CD4-positive, alpha-beta memory T cell (primary cell): ENCODE data around the gene EEF1G. TPM values are rescaled to one million over a fixed set of nuclear protein-coding genes. Genes with fewer than 3 reads are reported as not detected.

Experiments used
- CTCF ChIA-PET: fragments of 350-600 bp; sonication (Branson Sonifier 250); formaldehyde crosslinking; loops from one replicate; lab custom pipeline; 2021; ENCODE audit warnings: inconsistent platforms; ENCODE audit not compliant: partially characterized antibody; lab: Charles Lee
- POLR2A ChIA-PET: fragments of 350-600 bp; sonication (Branson Sonifier 250); formaldehyde crosslinking; loops from one replicate; lab custom pipeline; 2021; ENCODE audit not compliant: partially characterized antibody; lab: Charles Lee
- DNase-seq, 5 donors: peaks; one replicate each; pipeline versions ENCODE4 v3.0.0 to v3.0.0-alpha.2; 2020 to 2022; ENCODE audit warnings: mixed read lengths in 1 of 5
- H3K27ac ChIP-seq: one replicate; pipeline ENCODE4 v1.7.0; 2013; ENCODE audit warnings: low read depth, low read length
- H3K27me3 ChIP-seq: 2 replicates; pipeline ENCODE4 v1.7.0; 2013; ENCODE audit warnings: mild to moderate bottlenecking, low read length, moderate library complexity; ENCODE audit not compliant: insufficient read depth
- H3K36me3 ChIP-seq: 2 replicates; pipeline ENCODE4 v1.7.0; 2013; ENCODE audit warnings: mild to moderate bottlenecking, low read length, moderate library complexity; ENCODE audit not compliant: insufficient read depth
- H3K4me1 ChIP-seq: 2 replicates; pipeline ENCODE4 v1.7.0; 2013; ENCODE audit warnings: mild to moderate bottlenecking, low read length, moderate library complexity; ENCODE audit not compliant: insufficient read depth
- H3K4me3 ChIP-seq, 2 donors: one replicate each; pipeline ENCODE4 v1.7.0; 2013; ENCODE audit warnings: low read length in 2 of 2, mild to moderate bottlenecking in 1 of 2
- H3K9me3 ChIP-seq, 2 donors: one replicate each; pipeline ENCODE4 v1.7.0; 2013; ENCODE audit warnings: low read length in 2 of 2, control low read depth in 1 of 2; ENCODE audit not compliant: control insufficient read depth in 1 of 2
- H3K27ac Mint-ChIP-seq, 7 donors: one replicate each; pipeline ENCODE4 v1.8.0; 2020 to 2021; ENCODE audit warnings: mixed read lengths in 7 of 7, mild to moderate bottlenecking in 6 of 7, inconsistent platforms in 3 of 7, moderate library complexity in 3 of 7
- H3K27me3 Mint-ChIP-seq, 2 donors: one replicate each; pipeline ENCODE4 v1.8.0; 2020 to 2021; ENCODE audit warnings: mixed read lengths in 2 of 2
- H3K36me3 Mint-ChIP-seq, 2 donors: one replicate each; pipeline ENCODE4 v1.8.0; 2020 to 2021; ENCODE audit warnings: mixed read lengths in 2 of 2, inconsistent platforms in 1 of 2, mild to moderate bottlenecking in 1 of 2
- H3K4me1 Mint-ChIP-seq, 4 donors: one replicate each; pipeline ENCODE4 v1.8.0; 2020 to 2021; ENCODE audit warnings: mixed read lengths in 4 of 4, mild to moderate bottlenecking in 1 of 4
- H3K4me3 Mint-ChIP-seq, 8 donors: one replicate each; pipeline ENCODE4 v1.8.0; 2020 to 2021; ENCODE audit warnings: mixed read lengths in 8 of 8, mild to moderate bottlenecking in 7 of 8, moderate library complexity in 6 of 8, inconsistent platforms in 3 of 8
- H3K9me3 Mint-ChIP-seq, 8 donors: one replicate each; pipeline ENCODE4 v1.8.0; 2020 to 2021; ENCODE audit warnings: mixed read lengths in 8 of 8, mild to moderate bottlenecking in 5 of 8, inconsistent platforms in 3 of 8, moderate library complexity in 1 of 8
- intact Hi-C: fragments of 100-400 bp; cut with micrococcal nuclease; formaldehyde crosslinking; loops from one replicate; pipeline ENCODE4 v1.15.1; 2023
- polyA plus RNA-seq, 2 donors: library from polyadenylated mRNA; unstranded; fragments of 300-500 nt; fragmentation: Illumina TruSeq; gene quantifications; one replicate each; pipeline ENCODE4 v1.2.3, GENCODE V29; 2021
- total RNA-seq, 2 experiments: library from RNA; stranded (reverse); gene quantifications; one replicate each; pipeline ENCODE4 v1.2.3, GENCODE V29; 2021

EEF1G gene
- total and polyA plus RNA-seq, 4 experiments from 2014 or later, result 1,453 to 1,910 (median 1,835) TPM

DNA sequence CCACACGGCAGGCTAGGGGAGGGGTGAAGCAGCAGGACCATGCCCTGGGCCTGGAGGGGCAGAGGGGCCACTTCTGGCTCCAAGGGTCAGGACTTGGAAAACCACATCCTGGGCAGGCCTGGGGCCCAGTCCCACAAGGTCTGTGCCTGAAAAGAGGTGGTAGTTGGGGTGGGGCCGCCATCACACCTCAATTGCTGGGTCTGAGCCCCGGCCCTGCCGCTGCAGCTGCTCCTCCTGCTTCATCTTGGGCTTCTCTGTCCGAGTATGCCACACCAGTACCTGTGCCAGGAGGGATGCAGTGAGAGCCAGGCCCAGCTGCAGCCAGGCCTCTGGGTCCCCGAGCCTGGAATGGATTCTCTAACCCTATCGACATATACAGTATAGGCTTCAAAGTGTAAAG, 41.8 kb upstream of the EEF1G start:
- Histone ChIP-seq H3K9me3 (no peaks in the 10 kb centered on the region), H3K27me3 (no peaks in the 10 kb centered on the region), H3K27ac (no peak overlapping the region), H3K36me3 (peaks cover 13% of the 10 kb centered on the region), H3K4me3 (no peak overlapping the region), H3K4me1 (peaks cover 47% of the 10 kb centered on the region)
- no peak for DNase-seq
- no peak overlapping the region for H3K4me3 Mint-ChIP-seq
- H3K4me1 Mint-ChIP-seq, result peaks cover 14 to 49% (median 28%) of the 10 kb centered on the region in 4 donors
- no peaks in the 10 kb centered on the region for H3K27me3 Mint-ChIP-seq
- no peaks in the 10 kb centered on the region for H3K9me3 Mint-ChIP-seq
- H3K27ac Mint-ChIP-seq, result peak overlapping the region in 2 of 7 donors; percentile 30 to 43
- ChIA-PET CTCF (interaction anchor here (0.7 kb wide), 1 partner anchor 79 kb away, joined by 3 read pairs; no protein-coding TSS in a partner anchor), POLR2A (interaction anchor here (1.4 to 10.8 kb wide), 2 partner anchors 14 to 21 kb away, joined by 3 to 142 read pairs; partner anchors contain the start of genes MTA2 and TUT1)
- intact Hi-C loops, result no loop called here
- H3K36me3 Mint-ChIP-seq, result peaks cover 6 to 23% of the 10 kb centered on the region in 2 donors

DNA sequence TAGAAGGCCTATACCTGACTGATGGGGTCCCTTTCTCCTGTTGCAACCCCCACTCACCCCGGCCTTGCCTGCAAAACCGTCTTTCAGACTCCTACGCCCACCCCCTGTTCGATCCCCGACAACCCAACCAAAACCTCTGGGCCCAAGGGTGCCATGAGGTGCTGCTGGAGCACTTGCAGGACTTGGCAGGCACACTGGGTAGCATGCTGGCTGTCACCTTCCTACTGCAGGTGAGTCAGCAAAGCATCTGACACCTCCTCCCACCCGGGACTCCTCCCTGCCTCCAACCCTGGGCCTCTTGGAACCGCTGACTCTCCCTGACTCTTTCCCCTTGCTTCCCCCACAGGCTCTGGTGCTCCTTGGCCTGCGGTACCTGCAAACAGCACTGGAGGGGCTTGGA, 40.6 kb upstream of the EEF1G start:
- no peak for DNase-seq
- Histone ChIP-seq H3K36me3 (peaks cover 21% of the 10 kb centered on the region), H3K27me3 (no peaks in the 10 kb centered on the region), H3K4me3 (no peak overlapping the region), H3K27ac (no peak overlapping the region), H3K9me3 (no peaks in the 10 kb centered on the region), H3K4me1 (peaks cover 48% of the 10 kb centered on the region)
- Mint-ChIP-seq H3K4me1 (peaks cover 14 to 52% (median 31%) of the 10 kb centered on the region in 4 donors), H3K4me3 (peak overlapping the region in 3 of 8 donors; percentile 51 to 86 (median 74)), H3K27me3 (no peaks in the 10 kb centered on the region), H3K27ac (peak overlapping the region; percentile 74 to 91 (median 87)), H3K36me3 (peaks cover 7 to 30% of the 10 kb centered on the region in 2 donors), H3K9me3 (no peaks in the 10 kb centered on the region)
- POLR2A ChIA-PET, result interaction anchor here (0.5 to 10.8 kb wide), 8 partner anchors 8 to 95 kb away, joined by 3 to 142 read pairs (median 22); partner anchors contain the start of genes B3GAT3, C11orf98, CSKMT and INTS5
- intact Hi-C loops, result no loop called here
- CTCF ChIA-PET, result interaction anchor here (0.9 to 5.8 kb wide), 2 partner anchors 22 to 59 kb away, joined by 3 to 47 read pairs; partner anchors contain the start of gene TUT1

DNA sequence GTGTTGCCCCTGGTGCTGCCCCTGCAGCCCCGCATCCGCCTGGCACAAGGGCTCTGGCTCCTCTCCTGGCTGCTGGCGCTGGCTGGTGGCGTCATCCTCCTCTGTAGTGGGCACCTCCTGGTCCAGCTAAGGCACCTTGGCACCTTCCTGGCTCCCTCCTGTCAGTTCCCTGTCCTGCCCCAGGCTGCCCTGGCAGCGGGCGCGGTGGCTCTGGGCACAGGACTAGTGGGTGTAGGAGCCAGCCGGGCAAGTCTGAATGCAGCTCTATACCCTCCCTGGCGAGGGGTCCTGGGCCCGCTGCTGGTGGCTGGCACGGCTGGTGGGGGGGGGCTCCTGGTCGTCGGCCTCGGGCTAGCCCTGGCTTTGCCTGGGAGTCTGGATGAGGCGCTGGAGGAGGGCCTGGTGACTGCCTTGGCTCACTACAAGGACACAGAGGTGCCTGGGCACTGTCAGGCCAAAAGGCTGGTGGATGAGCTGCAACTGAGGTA, 39.6 kb upstream of the EEF1G start:
- H3K4me3 Mint-ChIP-seq, result peak overlapping the region; percentile 51 to 86 (median 70)
- intact Hi-C loops, result loop anchor here (1.0 to 2.0 kb wide), 3 partner anchors 8 to 249 kb away; partner anchors contain the start of gene B3GAT3
- Histone ChIP-seq H3K27me3 (no peaks in the 10 kb centered on the region), H3K36me3 (peaks cover 25% of the 10 kb centered on the region), H3K4me1 (peaks cover 52% of the 10 kb centered on the region), H3K27ac (peak overlapping the region; percentile 90), H3K4me3 (peak overlapping the region in 1 of 2 donors; percentile 93), H3K9me3 (no peaks in the 10 kb centered on the region)
- ChIA-PET POLR2A (interaction anchor here (0.7 to 10.8 kb wide), 15 partner anchors 9 to 242 kb away, joined by 3 to 142 read pairs (median 13); partner anchors contain the start of genes B3GAT3, BSCL2, C11orf98 and CSKMT), CTCF (interaction anchor here (0.8 to 5.8 kb wide), 3 partner anchors 13 to 60 kb away, joined by 3 to 47 read pairs (median 3); partner anchors contain the start of gene TUT1)
- H3K36me3 Mint-ChIP-seq, result peaks cover 3 to 31% of the 10 kb centered on the region in 2 donors
- no peak for DNase-seq
- H3K9me3 Mint-ChIP-seq, result no peaks in the 10 kb centered on the region
- peak overlapping the region; percentile 81 to 92 (median 87) for H3K27ac Mint-ChIP-seq
- peaks cover 11 to 48% (median 33%) of the 10 kb centered on the region in 4 donors for H3K4me1 Mint-ChIP-seq
- H3K27me3 Mint-ChIP-seq, result no peaks in the 10 kb centered on the region

DNA sequence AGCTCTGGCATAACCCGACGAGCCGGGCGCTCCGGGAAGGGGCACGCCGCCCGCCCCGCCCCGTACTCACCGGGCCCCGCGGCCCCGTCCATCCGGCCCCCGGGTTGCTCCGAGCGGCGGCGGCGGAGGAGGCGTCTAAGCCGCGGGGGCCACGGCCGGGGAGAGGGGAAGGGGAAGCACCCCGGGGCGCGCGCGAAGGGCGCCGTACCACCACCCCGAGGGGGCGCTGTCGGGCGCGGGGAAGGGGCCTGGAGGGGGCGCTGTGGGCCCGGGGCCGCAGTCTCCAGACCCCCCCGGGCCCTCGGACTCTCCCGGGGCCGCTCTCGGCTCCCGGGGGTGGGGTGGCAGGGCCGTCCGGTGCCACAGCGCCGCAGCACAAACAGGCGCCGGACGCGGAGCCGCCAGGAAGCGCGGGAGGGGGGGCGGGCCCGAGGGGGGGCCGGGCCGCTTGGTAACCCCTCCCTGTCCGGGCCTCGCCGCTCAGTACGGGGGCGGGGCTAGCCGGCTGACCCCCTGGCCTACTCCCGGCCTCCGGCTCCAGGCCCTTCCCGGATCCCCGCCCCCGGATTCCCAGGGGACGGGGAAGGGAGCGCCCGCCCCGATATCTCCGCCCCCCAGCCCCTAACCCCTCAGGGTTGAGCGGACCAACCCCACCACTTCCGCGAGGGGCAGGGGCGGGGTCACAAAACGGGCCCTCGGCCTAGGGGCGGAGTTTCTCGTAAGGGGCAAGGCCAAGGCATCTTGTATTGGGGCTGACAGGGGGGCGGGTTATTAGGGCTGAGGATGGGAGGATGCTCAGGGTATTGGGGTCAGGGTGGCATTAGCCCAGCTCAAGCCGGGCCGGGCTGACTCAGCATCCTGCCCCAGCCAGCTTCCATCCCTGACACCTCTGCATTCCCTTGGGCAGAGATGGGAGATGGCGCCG, 38.9 kb upstream of the EEF1G start, which contains the start of the genes EML3 and ROM1:
Gene EML3 (minus strand): TSS at position 410 of the 925 bp plus-strand sequence. CDS start 318 bp downstream, at position 92.
Gene ROM1 (plus strand): TSS at position 892 of the 925 bp plus-strand sequence. CDS start 25 bp downstream, at position 917.
- Mint-ChIP-seq H3K4me1 (peaks cover 15 to 53% (median 38%) of the 10 kb centered on the region in 4 donors), H3K36me3 (peaks cover 8 to 37% of the 10 kb centered on the region in 2 donors), H3K27ac (peak within 1 kb of the TSS; percentile 94 to 98 (median 96)), H3K4me3 (peak within 1 kb of the TSS; percentile 89 to 100 (median 96)), H3K27me3 (no peaks in the 10 kb centered on the region), H3K9me3 (no peaks in the 10 kb centered on the region)
- Histone ChIP-seq H3K9me3 (no peaks in the 10 kb centered on the region), H3K27me3 (no peaks in the 10 kb centered on the region), H3K4me3 (peak within 1 kb of the TSS; percentile 73 to 93), H3K36me3 (peaks cover 32% of the 10 kb centered on the region), H3K27ac (peak within 1 kb of the TSS; percentile 90), H3K4me1 (peaks cover 59% of the 10 kb centered on the region)
- peak; percentile 85 to 88 (median 86) for DNase-seq
- ChIA-PET CTCF (interaction anchor here (0.9 to 5.8 kb wide), 8 partner anchors 10 to 217 kb away, joined by 3 to 47 read pairs (median 5); partner anchors contain the start of genes MTA2 and TUT1), POLR2A (interaction anchor here (0.9 to 10.8 kb wide), 24 partner anchors 9 to 243 kb away, joined by 3 to 142 read pairs (median 6); partner anchors contain the start of genes B3GAT3, BSCL2, C11orf98 and CSKMT)
- intact Hi-C loops, result loop anchor here (1.0 to 2.0 kb wide), 7 partner anchors 9 to 250 kb away; partner anchors contain the start of genes B3GAT3, C11orf98, CSKMT and GANAB

DNA sequence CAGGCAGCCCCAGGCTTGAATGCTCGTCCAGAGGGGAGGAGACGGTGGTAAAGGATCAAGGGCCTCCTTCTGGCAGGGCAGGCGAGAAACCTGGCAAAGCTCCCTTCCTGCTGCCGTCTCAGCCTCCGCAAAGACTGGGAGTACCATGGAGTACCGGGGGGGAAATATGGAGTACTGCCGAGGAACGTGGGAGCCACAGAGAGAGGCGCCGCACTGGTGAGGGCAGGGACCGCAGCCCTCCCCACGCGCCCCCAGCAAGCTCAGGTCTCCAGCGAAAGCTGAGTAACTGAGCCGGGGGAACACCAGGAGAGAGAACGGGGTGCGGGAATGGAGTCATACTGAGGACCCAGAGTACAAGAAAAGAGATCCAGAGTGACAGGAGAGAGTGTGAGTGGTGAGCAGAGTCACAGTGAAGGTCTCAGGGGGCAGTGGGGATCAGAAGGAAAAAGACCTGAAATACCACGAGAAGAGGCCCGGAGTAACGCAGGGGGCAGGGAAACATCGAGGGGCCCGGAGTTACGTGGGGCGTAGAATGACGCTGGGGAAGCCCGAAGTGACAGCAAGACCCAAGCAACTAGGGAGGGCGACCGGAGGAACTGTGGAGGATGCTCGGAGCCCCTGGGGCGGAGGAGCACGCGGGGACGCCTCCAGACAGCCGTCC, 38.1 kb upstream of the EEF1G start:
- ChIA-PET CTCF (interaction anchor here (0.9 to 5.8 kb wide), 13 partner anchors 9 to 216 kb away, joined by 3 to 47 read pairs (median 5); partner anchors contain the start of genes C11orf98, CSKMT, MTA2 and TUT1), POLR2A (interaction anchor here (0.6 to 10.8 kb wide), 20 partner anchors 10 to 244 kb away, joined by 3 to 142 read pairs (median 6); partner anchors contain the start of genes B3GAT3, BSCL2, C11orf98 and CSKMT)
- H3K36me3 Mint-ChIP-seq, result peaks cover 10 to 40% of the 10 kb centered on the region in 2 donors
- H3K4me3 Mint-ChIP-seq, result peak overlapping the region; percentile 89 to 100 (median 96)
- DNase-seq, result peak in 3 of 5 donors; percentile 23 to 78 (median 25)
- H3K27ac Mint-ChIP-seq, result peak overlapping the region; percentile 94 to 98 (median 96)
- peaks cover 17 to 57% (median 40%) of the 10 kb centered on the region in 4 donors for H3K4me1 Mint-ChIP-seq
- H3K27ac ChIP-seq, result peak overlapping the region; percentile 90
- H3K27me3 Mint-ChIP-seq, result no peaks in the 10 kb centered on the region
- no peaks in the 10 kb centered on the region for H3K9me3 ChIP-seq
- peaks cover 37% of the 10 kb centered on the region for H3K36me3 ChIP-seq
- H3K4me1 ChIP-seq, result peaks cover 59% of the 10 kb centered on the region
- intact Hi-C loops, result loop anchor here (1.0 to 2.0 kb wide), 6 partner anchors 10 to 251 kb away; partner anchors contain the start of genes C11orf98, CSKMT, GANAB and TUT1
- no peaks in the 10 kb centered on the region for H3K27me3 ChIP-seq
- H3K4me3 ChIP-seq, result peak overlapping the region; percentile 73 to 93
- H3K9me3 Mint-ChIP-seq, result no peaks in the 10 kb centered on the region
